ENCODE data around the gene NHS. TPM values are rescaled to one million over a fixed set of nuclear protein-coding genes. Genes with fewer than 3 reads are reported as not detected.

The NHS gene
- total RNA-seq, 1 donor = 0.31 TPM

DNA sequence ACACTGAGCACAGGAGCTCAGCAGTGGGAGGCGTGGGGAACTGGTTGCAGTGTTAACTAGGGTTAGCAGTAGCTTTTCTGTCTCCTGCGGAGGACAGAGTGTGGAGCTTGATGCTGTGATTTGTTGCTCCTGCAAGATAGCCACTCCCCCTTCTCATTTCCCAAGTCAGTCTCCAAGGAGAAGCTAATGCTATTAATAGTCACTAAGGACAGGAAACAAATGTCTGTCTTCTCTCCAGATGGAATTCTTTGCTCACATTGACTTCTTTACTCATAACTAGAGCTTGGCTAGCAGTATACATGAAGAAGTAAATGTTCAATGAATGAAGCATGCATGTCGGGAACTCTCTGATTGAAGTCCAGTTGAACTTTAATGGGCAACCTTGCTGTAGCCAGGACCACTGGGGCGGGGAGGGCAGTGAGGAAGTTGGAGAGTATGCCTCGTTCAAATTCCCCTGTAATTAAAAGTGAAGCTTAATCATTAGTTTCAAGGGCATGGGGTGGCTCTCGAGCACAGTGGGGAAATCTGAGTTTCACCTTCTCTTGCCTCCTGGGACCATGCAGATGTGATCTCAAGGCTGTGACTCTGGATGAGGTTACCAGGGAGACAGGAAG lies 205.6 kb downstream of the NHS start:
- no peaks in the 10 kb centered on the region for H3K9me3 ChIP-seq (ENCODE audit: low read depth, low read length)
- peaks cover 5% of the 10 kb centered on the region for H3K4me1 ChIP-seq (ENCODE audit: insufficient read depth, low read length)
- H3K27me3 ChIP-seq (ENCODE audit: insufficient read depth, low read length) = no peaks in the 10 kb centered on the region
- H3K4me3 ChIP-seq (ENCODE audit: low read length) = no peak overlapping the region

DNA sequence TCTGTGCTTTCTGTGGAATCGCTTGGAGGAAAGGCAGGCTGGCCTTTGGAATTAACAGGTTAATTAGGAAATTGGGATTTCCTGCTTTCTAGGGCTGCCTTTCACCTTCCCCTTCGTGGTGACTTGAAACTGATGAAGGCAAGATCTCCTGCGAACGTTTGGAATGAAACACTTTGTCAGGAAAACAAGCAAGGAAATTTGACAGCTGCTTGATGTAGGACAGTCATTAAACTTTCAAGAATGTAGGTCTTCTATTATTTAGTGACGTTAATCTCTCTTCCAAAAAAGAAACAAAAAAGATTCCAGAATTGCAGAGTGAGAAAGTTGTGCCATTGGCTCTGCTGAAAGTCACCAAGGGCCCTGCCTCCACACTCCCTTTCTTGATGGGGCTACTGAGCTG lies 206.6 kb downstream of the NHS start:
- no peaks in the 10 kb centered on the region for H3K9me3 ChIP-seq (ENCODE audit: low read depth, low read length)
- H3K4me1 ChIP-seq (ENCODE audit: insufficient read depth, low read length) = peaks cover 5% of the 10 kb centered on the region
- H3K4me3 ChIP-seq (ENCODE audit: low read length) = no peak overlapping the region
- H3K27me3 ChIP-seq (ENCODE audit: insufficient read depth, low read length) = no peaks in the 10 kb centered on the region

DNA sequence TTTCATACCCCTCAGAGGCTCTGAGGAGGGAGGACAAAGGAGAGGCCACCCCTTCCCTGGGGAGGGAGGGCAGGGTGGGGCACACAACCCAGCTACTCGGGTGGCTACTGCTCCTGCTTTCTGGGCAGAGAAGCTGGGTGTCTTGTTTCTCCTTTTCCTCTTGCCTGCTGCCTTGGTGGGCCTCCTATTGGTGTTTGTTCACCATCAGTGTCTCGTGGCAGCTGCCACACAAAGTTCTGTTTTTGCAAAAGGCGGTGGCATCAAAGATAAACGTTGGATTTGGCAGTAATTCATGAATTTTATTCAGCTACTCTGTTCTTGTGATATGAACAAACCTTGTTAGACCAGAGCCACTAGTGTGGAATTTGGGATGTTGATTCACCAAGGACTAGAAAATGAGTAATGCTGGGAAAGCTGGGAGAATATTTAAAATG lies 209.3 kb downstream of the NHS start:
- Histone ChIP-seq H3K27me3 (ENCODE audit: insufficient read depth, low read length) (no peaks in the 10 kb centered on the region), H3K4me1 (ENCODE audit: insufficient read depth, low read length) (peaks cover 5% of the 10 kb centered on the region), H3K9me3 (ENCODE audit: low read depth, low read length) (no peaks in the 10 kb centered on the region), H3K4me3 (ENCODE audit: low read length) (no peak overlapping the region)

DNA sequence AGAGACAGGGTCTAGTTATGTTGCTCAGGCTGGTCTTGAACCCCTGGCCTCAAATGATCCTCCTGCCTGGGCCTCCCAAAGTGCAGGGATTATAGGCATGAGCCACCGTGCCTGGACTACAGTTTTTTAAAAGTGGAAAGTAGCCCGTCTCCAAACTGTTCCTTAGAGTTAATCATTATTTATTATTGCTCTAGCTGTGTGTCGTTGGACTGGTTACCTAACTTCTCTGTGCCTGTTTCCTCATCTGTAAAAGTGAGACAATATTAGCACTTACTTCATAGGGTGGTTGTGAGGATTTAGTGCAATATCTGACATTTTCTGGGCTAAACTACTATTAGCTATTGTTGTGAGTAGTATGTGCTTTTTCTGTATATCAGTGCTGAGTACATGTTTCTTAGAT lies 210.0 kb downstream of the NHS start:
- Histone ChIP-seq H3K9me3 (ENCODE audit: low read depth, low read length) (no peaks in the 10 kb centered on the region), H3K4me1 (ENCODE audit: insufficient read depth, low read length) (peaks cover 5% of the 10 kb centered on the region), H3K27me3 (ENCODE audit: insufficient read depth, low read length) (no peaks in the 10 kb centered on the region), H3K4me3 (ENCODE audit: low read length) (no peak overlapping the region)

DNA sequence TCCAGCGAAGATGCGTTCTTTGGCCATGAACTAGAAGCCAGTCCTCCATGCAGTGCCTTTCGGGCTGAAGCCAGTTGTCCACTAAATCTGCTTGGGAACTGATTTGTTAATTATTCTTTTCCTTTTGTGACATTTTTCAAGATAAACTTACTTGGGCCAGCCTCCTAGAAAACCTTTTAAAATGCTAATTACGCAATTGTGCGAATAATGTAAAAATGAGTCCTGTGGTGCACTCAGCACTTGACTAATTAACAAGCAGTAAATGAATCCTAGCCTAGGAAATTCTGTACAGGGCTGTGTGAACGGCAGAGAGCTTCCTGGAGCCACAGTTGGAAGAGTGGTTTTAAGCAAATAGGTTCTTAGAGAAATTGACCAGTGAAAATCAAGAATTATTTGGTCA lies 212.4 kb downstream of the NHS start:
- Histone ChIP-seq H3K4me1 (ENCODE audit: insufficient read depth, low read length) (peaks cover 5% of the 10 kb centered on the region), H3K27me3 (ENCODE audit: insufficient read depth, low read length) (no peaks in the 10 kb centered on the region), H3K9me3 (ENCODE audit: low read depth, low read length) (no peaks in the 10 kb centered on the region), H3K4me3 (ENCODE audit: low read length) (no peak overlapping the region)

DNA sequence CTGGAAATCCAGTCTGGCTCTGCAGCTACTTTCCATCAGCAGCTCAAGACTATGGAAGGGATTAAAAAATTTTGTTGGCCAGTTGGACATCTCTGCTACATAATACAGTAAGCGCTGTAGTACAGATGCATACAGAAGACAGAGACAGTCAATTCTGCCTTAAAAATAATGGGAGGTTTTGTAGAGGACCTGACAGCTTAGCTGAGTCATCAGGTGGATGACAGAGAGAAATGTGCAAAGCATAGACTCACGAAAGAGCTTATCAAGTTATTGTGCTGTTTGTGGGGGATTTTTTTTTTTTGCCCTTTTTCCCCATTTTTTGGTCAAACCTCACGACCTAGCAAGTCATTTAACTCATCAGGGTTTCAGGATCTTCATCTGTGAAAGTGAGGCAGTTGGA lies 213.3 kb downstream of the NHS start:
- Histone ChIP-seq H3K4me3 (ENCODE audit: low read length) (no peak overlapping the region), H3K4me1 (ENCODE audit: insufficient read depth, low read length) (peaks cover 5% of the 10 kb centered on the region), H3K27me3 (ENCODE audit: insufficient read depth, low read length) (no peaks in the 10 kb centered on the region), H3K9me3 (ENCODE audit: low read depth, low read length) (no peaks in the 10 kb centered on the region)

DNA sequence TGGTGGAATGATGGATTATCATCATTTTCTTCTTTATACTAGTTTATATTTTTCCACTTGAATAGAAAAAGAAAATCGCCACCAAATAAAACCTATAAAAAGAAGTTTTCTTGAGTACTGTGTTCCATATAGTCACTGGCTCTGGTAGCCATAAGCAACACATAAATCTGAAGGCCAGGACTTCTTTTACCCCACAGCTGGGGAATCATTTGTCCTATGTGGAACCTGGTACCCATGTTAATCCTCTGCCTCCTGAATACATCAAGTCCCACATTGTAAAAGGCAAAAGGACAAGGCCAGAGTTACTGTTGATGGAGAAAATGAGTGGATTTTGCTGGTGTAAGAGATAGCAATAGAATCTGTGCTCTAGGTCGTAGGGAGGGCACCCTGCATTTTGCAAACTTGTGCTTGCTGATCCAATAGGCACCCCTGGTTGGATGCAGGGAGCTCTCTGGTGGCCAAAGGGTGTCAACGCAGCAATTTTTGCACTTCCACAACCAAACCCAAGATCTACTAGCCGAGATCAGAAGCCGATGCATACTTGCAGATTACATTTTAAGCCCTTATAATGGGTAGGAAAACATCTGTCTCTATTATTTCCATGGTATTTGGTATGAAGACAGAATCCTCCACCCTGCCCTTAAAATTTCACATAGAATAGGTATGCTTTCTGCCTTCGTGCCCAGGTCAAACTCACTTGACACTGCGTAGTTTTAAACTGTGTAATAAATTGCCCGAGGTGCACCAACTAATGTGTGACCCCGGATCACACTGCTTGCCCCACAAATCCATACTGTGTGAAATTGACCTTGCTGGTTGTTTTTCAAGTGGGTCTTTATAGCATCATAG lies 216.1 kb downstream of the NHS start:
- Histone ChIP-seq H3K4me3 (ENCODE audit: low read length) (no peak overlapping the region), H3K27me3 (ENCODE audit: insufficient read depth, low read length) (no peaks in the 10 kb centered on the region), H3K4me1 (ENCODE audit: insufficient read depth, low read length) (no peaks in the 10 kb centered on the region), H3K9me3 (ENCODE audit: low read depth, low read length) (no peaks in the 10 kb centered on the region)

DNA sequence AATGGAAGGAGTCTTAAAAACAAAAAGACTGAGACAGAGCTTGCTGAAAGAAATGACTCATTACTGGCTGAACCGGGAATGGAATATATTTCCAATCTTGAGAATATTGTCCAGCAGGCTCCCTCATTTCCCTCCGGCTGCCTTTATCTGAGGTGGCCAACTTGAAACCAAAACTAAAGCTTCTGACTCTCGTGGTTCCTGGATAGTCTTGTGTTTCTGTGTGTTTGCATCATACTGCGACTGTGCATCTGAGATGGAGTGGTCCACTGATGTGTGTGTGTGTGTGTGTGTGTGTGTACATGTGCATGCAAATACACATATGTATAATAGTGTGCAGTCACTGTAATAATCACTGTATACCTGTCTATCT lies 216.7 kb downstream of the NHS start:
- no peaks in the 10 kb centered on the region for H3K27me3 ChIP-seq (ENCODE audit: insufficient read depth, low read length)
- no peaks in the 10 kb centered on the region for H3K9me3 ChIP-seq (ENCODE audit: low read depth, low read length)
- H3K4me1 ChIP-seq (ENCODE audit: insufficient read depth, low read length) = no peaks in the 10 kb centered on the region
- H3K4me3 ChIP-seq (ENCODE audit: low read length) = no peak overlapping the region

DNA sequence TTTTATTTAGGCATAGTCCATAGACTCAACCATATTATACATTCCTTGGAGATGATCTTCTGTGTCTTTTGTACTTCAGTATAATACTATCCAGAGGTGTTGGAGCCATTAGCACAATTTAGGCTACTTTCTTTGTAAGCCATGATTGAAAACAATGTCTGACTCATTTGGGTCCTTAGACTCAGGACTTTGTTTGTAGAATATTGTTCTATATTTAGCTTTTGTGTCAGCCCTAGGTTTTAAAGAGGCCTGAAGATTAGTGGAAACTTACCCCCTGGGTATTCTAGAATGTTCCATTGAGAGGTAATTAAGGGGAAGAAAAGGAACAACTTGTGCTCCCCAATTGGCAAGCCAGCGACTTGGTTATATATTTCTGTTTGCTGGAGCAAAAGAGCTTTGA lies 217.1 kb downstream of the NHS start:
- no peaks in the 10 kb centered on the region for H3K27me3 ChIP-seq (ENCODE audit: insufficient read depth, low read length)
- H3K4me3 ChIP-seq (ENCODE audit: low read length) = no peak overlapping the region
- H3K9me3 ChIP-seq (ENCODE audit: low read depth, low read length) = no peaks in the 10 kb centered on the region
- H3K4me1 ChIP-seq (ENCODE audit: insufficient read depth, low read length) = no peaks in the 10 kb centered on the region

DNA sequence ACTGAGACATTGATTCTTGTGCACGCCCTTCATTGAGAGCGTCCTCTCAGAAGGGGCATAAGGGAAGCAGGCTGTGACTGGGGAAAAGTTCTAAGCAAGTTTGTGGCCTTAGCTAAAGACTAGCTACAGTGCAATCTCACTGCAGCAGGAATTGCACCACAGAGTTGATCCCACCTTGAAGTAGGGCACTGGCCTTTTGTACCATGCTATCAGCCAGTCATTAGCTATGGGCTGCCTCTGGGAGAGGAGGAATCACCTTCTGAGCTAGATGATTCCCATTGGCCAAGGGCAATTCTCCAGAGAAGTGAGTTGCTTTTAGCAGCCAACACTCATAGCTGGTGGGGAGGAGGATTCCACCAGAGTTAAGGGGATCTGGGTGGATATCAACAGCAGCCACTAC lies 219.7 kb downstream of the NHS start:
- no peaks in the 10 kb centered on the region for H3K9me3 ChIP-seq (ENCODE audit: low read depth, low read length)
- H3K4me3 ChIP-seq (ENCODE audit: low read length) = no peak overlapping the region
- H3K4me1 ChIP-seq (ENCODE audit: insufficient read depth, low read length) = no peaks in the 10 kb centered on the region
- H3K27me3 ChIP-seq (ENCODE audit: insufficient read depth, low read length) = no peaks in the 10 kb centered on the region

DNA sequence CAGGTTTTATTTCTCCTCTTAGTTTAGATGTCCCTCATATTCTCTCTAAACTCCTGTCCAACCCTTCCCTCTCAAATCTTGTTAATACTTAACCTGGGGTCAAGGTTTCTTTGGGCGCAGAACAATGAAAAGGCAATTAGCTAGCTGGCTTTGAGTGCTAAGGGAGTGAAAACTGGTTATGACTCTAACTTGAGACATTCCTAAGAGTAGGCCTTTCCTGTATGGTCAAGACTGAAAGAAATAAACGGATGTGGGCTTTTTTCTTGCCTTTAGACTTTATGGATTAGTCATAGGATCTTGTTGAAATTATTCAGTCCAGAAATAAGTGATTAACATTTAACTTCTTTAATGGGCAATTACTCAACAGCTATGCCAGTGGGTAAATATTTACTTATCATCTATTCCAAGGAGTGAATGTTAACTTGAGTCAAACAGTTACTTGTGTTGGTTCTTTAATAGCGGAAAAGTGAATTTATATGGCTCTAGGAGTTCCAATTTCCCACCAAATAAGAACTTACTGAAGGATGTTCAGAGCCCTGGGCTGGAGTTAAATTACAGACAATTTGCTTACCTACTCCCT lies 220.5 kb downstream of the NHS start:
- no peaks in the 10 kb centered on the region for H3K4me1 ChIP-seq (ENCODE audit: insufficient read depth, low read length)
- H3K4me3 ChIP-seq (ENCODE audit: low read length) = no peak overlapping the region
- no peaks in the 10 kb centered on the region for H3K9me3 ChIP-seq (ENCODE audit: low read depth, low read length)
- H3K27me3 ChIP-seq (ENCODE audit: insufficient read depth, low read length) = no peaks in the 10 kb centered on the region

DNA sequence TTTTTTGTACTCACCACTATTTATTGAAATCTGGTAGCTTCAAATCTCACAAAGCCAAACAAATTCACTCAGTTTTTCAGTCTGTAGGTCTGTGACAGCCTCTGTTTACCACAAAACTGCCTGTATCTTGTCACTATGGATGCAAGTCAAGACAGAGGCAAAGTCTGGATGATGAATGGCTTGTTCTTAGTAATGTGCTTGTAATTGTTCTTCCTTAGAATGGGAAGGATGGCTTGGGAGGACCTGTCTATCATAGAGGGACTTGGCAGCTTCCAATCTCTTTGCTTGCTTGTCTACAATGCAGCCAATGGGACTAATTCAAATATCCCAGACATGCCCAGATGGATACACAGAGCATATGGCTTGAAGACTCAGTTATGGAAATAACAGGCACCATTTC lies 221.1 kb downstream of the NHS start:
- Histone ChIP-seq H3K27me3 (ENCODE audit: insufficient read depth, low read length) (no peaks in the 10 kb centered on the region), H3K9me3 (ENCODE audit: low read depth, low read length) (no peaks in the 10 kb centered on the region), H3K4me1 (ENCODE audit: insufficient read depth, low read length) (no peaks in the 10 kb centered on the region)

DNA sequence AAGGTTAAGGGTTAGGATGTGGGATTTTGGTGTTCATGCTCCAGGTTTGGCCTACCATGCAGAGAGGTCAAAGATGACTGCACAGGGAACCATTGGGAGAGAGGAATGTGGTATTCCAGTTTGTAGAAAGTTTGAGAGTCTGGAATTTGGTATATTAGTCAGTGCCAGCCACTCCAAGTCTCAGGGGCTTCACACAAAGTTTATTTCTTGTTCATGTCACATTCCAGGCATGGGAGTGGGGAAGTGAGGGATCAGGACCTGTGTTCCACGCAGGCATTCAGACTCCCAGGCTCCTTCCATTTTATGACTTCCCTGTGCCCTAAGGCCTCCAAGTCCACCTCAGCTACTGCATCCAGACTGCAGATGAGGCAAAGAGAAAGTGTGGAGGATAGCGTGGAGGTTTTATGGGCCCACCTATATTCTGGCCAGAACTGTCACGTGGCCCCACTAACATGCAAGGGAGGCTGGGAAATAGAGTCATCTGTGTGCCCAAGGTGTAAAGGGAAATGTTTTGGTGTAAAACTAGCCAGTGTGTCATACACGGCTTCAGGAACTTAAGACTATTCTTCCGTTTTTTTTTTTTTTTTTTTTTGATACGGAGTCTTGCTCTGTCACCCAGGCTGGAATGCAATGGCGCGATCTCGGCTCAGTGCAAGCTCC lies 221.7 kb downstream of the NHS start:
- H3K27me3 ChIP-seq (ENCODE audit: insufficient read depth, low read length) = no peaks in the 10 kb centered on the region
- H3K4me1 ChIP-seq (ENCODE audit: insufficient read depth, low read length) = no peaks in the 10 kb centered on the region
- no peaks in the 10 kb centered on the region for H3K9me3 ChIP-seq (ENCODE audit: low read depth, low read length)
- no peak overlapping the region for H3K4me3 ChIP-seq (ENCODE audit: low read length)

More for the DNA sequence above, 221.1 kb downstream of the NHS start:
- no peak overlapping the region for H3K4me3 ChIP-seq (ENCODE audit: low read length)

DNA sequence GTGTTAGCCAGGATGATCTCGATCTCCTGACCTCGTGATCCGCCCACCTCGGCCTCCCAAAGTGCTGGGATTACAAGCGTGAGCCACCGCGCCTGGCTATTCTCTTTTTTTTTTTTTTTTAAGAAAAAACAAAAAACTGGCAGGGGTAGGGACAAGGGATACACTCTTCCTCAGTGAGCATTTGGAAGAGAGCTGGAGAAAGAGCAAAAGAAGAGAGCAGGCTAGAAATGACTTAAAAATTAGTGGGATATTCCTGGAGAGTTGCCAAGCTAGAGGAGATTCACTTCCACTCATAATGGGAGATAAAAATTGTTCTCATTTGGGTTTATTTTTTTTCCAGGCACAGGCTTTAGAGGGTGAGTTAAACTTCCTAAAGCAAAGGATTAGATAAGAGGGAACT lies 222.3 kb downstream of the NHS start:
- Histone ChIP-seq H3K9me3 (ENCODE audit: low read depth, low read length) (no peaks in the 10 kb centered on the region), H3K4me1 (ENCODE audit: insufficient read depth, low read length) (no peaks in the 10 kb centered on the region), H3K4me3 (ENCODE audit: low read length) (no peak overlapping the region), H3K27me3 (ENCODE audit: insufficient read depth, low read length) (no peaks in the 10 kb centered on the region)

DNA sequence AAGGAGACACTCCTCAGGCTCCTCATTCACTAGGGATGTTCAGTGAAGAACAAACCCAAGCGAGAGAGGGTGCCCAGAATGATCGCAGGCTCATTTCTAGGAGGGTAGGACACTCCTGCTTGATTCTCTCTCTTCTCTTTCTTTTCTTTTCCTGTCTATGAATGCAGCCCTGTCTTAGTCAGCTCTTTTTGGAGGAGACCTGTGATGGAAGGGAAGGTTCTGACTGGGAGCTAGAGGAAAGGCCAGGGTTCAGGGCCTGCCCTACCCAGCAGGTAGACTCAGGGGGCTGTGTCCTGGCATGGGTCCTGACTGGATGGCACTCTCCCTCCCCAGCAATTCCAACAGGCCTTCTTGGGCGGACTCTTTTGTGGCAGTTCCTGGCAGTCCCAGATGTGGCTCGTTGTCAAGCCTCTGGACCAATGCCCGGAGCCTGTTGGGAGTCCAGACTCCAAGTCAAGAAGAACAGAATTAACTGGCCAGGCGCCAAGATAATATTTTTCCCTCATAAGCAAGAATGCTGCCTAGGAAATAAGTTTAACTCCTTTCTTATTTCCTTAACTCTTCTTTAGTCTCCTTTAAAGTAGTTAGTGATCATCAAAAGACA lies 222.9 kb downstream of the NHS start:
- Histone ChIP-seq H3K9me3 (ENCODE audit: low read depth, low read length) (no peaks in the 10 kb centered on the region), H3K27me3 (ENCODE audit: insufficient read depth, low read length) (no peaks in the 10 kb centered on the region), H3K4me3 (ENCODE audit: low read length) (no peak overlapping the region), H3K4me1 (ENCODE audit: insufficient read depth, low read length) (no peaks in the 10 kb centered on the region)

All from mononuclear cell (primary cell).